Upper lobe of left lung (tissue), 4 donors: ENCODE results near the gene BORCS6.

Experiments
- CTCF ChIP-seq, 6 experiments: fragments of 450-650 bp in 4 of 6; fragments of 200-600 bp in 2 of 6; sonication (generic) in 2 of 6; IDR thresholded peaks; one replicate each; pipeline ENCODE4 v1.5.1; 2016 to 2019; ENCODE audit warnings: antibody characterized with exemption in 6 of 6
- POLR2A ChIP-seq, 4 donors: fragments of 450-650 bp; IDR thresholded peaks; one replicate each; pipeline ENCODE4 v1.5.1; 2016 to 2017; ENCODE audit warnings: antibody characterized with exemption in 4 of 4, mild to moderate bottlenecking in 2 of 4

GRCh38 chr17:8141045-8141444 lies 48.9 kb downstream of the BORCS6 start:
- TF ChIP-seq CTCF (IDR thresholded peaks at IDR 0.05): no peak
- no peak for TF ChIP-seq POLR2A (IDR thresholded peaks at IDR 0.05)
